ENCODE results near the gene FHOD1.

Gene FHOD1

DNA sequence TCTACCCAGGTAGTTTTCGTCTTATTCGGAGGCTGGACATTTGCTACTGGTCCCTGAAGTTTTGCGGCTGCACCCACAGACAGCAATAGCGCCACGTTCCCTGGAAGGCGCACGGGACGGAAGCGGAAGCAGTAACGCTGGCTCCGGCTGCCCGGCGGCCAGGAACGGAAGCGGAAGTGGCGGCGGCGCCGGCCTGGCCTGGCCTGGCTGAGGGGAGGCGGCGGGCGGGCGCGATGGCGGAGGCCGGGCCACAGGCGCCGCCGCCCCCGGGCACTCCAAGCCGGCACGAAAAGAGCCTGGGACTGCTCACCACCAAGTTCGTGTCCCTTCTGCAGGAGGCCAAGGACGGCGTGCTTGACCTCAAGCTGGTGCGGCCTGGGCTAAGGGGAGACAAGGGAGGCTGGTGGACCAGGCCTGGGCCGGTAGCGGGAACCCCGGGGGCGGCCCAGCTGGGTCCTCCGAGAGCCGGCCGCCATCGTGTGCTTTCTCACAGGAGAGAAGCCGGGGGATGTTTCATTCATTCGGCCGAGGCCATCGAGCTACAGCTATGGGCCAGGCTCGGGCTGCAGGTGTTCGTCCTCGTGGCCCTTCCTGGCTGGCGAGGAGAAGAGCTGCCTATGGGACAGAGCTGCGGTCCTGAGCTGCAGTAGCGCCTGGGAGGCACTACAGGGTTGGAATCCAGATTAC lies 55.1 kb downstream of the FHOD1 start, which contains the start of gene E2F4:
TSS of gene E2F4 (plus strand) at position 161 of the 687 bp plus-strand sequence. CDS start at position 234, 73 bp downstream.
- Histone ChIP-seq H3K4me3 (ENCODE audit: severe bottlenecking) (peak within 1 kb of the TSS; percentile 79), H3K27ac (ENCODE audit: poor library complexity, severe bottlenecking) (peak within 1 kb of the TSS; percentile 61), H3K9me3 (ENCODE audit: severe bottlenecking) (no peaks in the 10 kb centered on the region), H3K36me3 (ENCODE audit: low read depth) (peaks cover 45% of the 10 kb centered on the region), H3K27me3 (ENCODE audit: insufficient read depth, poor library complexity, severe bottlenecking) (no peaks in the 10 kb centered on the region), H3K4me1 (ENCODE audit: insufficient read depth, poor library complexity, severe bottlenecking) (peaks cover 8% of the 10 kb centered on the region)
- peak; percentile 91 for DNase-seq (ENCODE audit: low spot score)
- peak; percentile 96 for ATAC-seq (ENCODE audit: low read depth)
- TF ChIP-seq, protein P1, sequence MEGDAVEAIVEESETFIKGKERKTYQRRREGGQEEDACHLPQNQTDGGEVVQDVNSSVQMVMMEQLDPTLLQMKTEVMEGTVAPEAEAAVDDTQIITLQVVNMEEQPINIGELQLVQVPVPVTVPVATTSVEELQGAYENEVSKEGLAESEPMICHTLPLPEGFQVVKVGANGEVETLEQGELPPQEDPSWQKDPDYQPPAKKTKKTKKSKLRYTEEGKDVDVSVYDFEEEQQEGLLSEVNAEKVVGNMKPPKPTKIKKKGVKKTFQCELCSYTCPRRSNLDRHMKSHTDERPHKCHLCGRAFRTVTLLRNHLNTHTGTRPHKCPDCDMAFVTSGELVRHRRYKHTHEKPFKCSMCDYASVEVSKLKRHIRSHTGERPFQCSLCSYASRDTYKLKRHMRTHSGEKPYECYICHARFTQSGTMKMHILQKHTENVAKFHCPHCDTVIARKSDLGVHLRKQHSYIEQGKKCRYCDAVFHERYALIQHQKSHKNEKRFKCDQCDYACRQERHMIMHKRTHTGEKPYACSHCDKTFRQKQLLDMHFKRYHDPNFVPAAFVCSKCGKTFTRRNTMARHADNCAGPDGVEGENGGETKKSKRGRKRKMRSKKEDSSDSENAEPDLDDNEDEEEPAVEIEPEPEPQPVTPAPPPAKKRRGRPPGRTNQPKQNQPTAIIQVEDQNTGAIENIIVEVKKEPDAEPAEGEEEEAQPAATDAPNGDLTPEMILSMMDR (IDR thresholded peaks at IDR 0.05; ENCODE audit: poor library complexity, severe bottlenecking) = no peak

DNA sequence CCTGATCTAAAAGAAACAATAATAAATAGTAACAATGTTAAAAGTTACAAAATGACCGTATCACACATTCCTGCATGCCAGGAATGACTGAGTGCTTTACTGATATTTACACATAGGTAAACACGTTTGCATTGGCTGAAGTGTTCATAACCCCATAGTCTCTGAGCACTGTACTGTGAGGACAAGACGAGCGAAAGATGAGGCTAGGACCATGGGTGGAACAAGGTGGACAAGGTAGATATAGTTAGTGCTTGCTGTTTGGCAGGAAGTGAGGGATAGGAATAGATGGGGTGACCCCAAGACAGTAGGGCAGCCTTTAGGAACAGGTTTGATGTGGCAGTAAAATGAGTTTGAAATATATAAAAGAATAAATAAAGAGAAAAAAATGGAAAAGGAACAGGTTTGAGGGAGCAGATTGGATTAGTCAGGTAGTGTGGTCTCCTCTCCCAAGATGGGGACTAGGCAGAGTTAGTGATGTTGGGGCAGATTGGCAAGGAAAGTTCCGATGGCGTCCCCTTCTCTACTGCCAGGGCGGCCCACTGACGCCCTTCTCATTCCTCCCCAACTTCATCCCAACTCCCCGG lies 55.8 kb downstream of the FHOD1 start:
- peaks cover 8% of the 10 kb centered on the region for H3K4me1 ChIP-seq (ENCODE audit: insufficient read depth, poor library complexity, severe bottlenecking)
- no peak for ATAC-seq (ENCODE audit: low read depth)
- H3K27me3 ChIP-seq (ENCODE audit: insufficient read depth, poor library complexity, severe bottlenecking) = no peaks in the 10 kb centered on the region
- H3K36me3 ChIP-seq (ENCODE audit: low read depth) = peaks cover 38% of the 10 kb centered on the region
- H3K9me3 ChIP-seq (ENCODE audit: severe bottlenecking) = no peaks in the 10 kb centered on the region
- TF ChIP-seq, protein P1 (IDR thresholded peaks at IDR 0.05; ENCODE audit: poor library complexity, severe bottlenecking) = no peak
- H3K27ac ChIP-seq (ENCODE audit: poor library complexity, severe bottlenecking) = peak overlapping the region; percentile 61
- peak overlapping the region; percentile 79 for H3K4me3 ChIP-seq (ENCODE audit: severe bottlenecking)
- no peak for DNase-seq (ENCODE audit: low spot score)

DNA sequence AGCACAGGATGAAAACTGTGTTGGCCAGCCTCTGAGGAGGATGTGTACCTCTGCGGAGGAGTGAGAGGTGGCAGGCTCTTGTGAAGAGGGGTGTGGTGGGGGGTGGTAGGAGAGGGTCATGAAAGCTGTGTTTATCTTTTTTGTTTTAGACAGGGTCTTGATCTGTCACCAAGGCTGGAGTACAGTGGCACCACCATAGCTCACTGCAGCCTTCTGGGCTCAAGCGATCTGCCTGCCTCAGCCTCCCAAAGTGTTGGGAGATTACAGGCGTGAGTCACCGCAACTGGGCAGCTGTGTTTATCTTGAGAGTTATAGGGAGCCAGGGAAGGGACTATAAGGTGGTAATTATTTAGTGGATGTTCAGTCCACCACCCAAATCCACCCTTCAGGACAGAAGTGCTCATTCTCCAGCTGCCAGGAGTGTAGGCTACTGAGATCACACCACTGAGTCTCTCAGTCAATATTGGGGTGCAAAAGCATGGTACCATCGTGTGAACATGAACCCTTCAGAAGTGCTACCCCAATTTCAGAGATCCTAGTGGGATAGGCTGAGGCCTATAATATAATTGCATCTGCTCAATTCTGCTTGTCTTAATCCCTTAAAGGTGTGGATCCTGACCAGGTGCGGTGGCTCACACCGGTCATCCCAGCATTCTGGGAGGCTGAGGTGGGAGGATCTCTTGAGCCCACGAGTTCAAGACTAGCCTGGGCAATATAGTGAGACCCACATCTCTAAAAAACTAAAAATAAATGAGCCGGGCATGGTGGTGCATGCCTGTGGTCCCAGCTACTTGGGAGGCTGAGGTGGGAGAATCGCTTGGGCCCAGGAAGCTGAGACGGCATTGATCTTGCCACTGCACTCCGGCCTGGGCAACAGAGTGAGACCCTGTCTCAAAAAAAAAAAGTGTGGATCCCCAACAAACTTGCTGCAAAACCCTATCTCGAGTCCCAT lies 56.6 kb downstream of the FHOD1 start:
- Histone ChIP-seq H3K27ac (ENCODE audit: poor library complexity, severe bottlenecking) (no peak overlapping the region), H3K4me1 (ENCODE audit: insufficient read depth, poor library complexity, severe bottlenecking) (peaks cover 8% of the 10 kb centered on the region), H3K4me3 (ENCODE audit: severe bottlenecking) (no peak overlapping the region), H3K27me3 (ENCODE audit: insufficient read depth, poor library complexity, severe bottlenecking) (no peaks in the 10 kb centered on the region), H3K36me3 (ENCODE audit: low read depth) (peaks cover 31% of the 10 kb centered on the region), H3K9me3 (ENCODE audit: severe bottlenecking) (no peaks in the 10 kb centered on the region)
- DNase-seq (ENCODE audit: low spot score) = no peak
- TF ChIP-seq, protein P1 (IDR thresholded peaks at IDR 0.05; ENCODE audit: poor library complexity, severe bottlenecking) = no peak
- ATAC-seq (ENCODE audit: low read depth) = no peak

DNA sequence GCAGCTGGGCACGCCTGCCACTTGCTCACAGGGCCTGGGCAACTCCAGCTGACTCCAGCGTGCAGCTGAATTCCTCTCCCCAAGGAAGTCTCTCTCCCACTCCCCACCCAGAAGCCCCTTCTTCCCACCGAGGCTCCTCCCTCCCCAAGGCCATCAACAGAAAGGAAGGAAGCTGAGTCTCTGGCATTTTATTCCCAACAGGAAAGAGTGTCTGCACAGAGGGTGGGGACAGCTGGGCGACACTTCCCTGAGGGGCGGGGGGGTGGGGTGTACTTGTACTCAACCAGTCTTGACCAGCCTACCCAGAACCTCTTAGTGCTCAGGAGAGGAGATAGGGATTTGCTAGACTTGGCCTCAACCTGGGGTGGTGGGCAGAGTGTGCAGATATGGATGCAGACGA lies 57.2 kb downstream of the FHOD1 start, which contains the start of gene EXOC3L1:
TSS of gene EXOC3L1 (minus strand) at position 96 of the 400 bp plus-strand sequence. CDS start 460 bp downstream, outside the sequence.
- Histone ChIP-seq H3K27ac (ENCODE audit: poor library complexity, severe bottlenecking) (no peak within 1 kb of the TSS), H3K4me3 (ENCODE audit: severe bottlenecking) (no peak within 1 kb of the TSS), H3K36me3 (ENCODE audit: low read depth) (peaks cover 24% of the 10 kb centered on the region), H3K27me3 (ENCODE audit: insufficient read depth, poor library complexity, severe bottlenecking) (no peaks in the 10 kb centered on the region), H3K4me1 (ENCODE audit: insufficient read depth, poor library complexity, severe bottlenecking) (peaks cover 8% of the 10 kb centered on the region), H3K9me3 (ENCODE audit: severe bottlenecking) (no peaks in the 10 kb centered on the region)
- DNase-seq (ENCODE audit: low spot score) = no peak
- no peak for ATAC-seq (ENCODE audit: low read depth)
- TF ChIP-seq, protein P1 (IDR thresholded peaks at IDR 0.05; ENCODE audit: poor library complexity, severe bottlenecking) = no peak
